IPS-NIHi7 (cell line): ENCODE data around the gene MAP7D3.
"Not testable (repeated sequence)": the region's sequence is repeated elsewhere in the genome, so short reads cannot be mapped to it uniquely, and the experiment has no call there.

Experiments
- DNase-seq: peaks from one replicate; pipeline ENCODE4 v3.0.0; 2012; ENCODE audit warnings: mixed read lengths; ENCODE audit errors: extremely low spot score

Gene MAP7D3

GRCh38 chrX:136183172-136183571, 68.0 kb downstream of the MAP7D3 start:
- no peak for DNase-seq

GRCh38 chrX:136182414-136182813, 68.8 kb downstream of the MAP7D3 start:
- no peak for DNase-seq

- no peak for DNase-seq
Observed at GRCh38 chrX:136179133-136179532, 72.1 kb downstream of the MAP7D3 start.

GRCh38 chrX:136176399-136176825, 74.8 kb downstream of the MAP7D3 start:
- no peak for DNase-seq

- no peak for DNase-seq
Observed at GRCh38 chrX:136171420-136171819, 79.8 kb downstream of the MAP7D3 start.

GRCh38 chrX:136170139-136170800, 80.9 kb downstream of the MAP7D3 start:
- peak; percentile 31 for DNase-seq

- peak; percentile 81 for DNase-seq
Observed at GRCh38 chrX:136168929-136169735, 82.1 kb downstream of the MAP7D3 start.

GRCh38 chrX:136167989-136168388, 83.2 kb downstream of the MAP7D3 start:
- DNase-seq, result not testable (repeated sequence)

- DNase-seq, result peak; percentile 53
Observed at GRCh38 chrX:136166221-136166855, 84.9 kb downstream of the MAP7D3 start.

GRCh38 chrX:136165406-136165805, 85.8 kb downstream of the MAP7D3 start:
- no peak for DNase-seq

GRCh38 chrX:136163689-136164088, 87.5 kb downstream of the MAP7D3 start:
- no peak for DNase-seq
